ENCODE measurements around the gene EPS8.

The EPS8 gene

DNA sequence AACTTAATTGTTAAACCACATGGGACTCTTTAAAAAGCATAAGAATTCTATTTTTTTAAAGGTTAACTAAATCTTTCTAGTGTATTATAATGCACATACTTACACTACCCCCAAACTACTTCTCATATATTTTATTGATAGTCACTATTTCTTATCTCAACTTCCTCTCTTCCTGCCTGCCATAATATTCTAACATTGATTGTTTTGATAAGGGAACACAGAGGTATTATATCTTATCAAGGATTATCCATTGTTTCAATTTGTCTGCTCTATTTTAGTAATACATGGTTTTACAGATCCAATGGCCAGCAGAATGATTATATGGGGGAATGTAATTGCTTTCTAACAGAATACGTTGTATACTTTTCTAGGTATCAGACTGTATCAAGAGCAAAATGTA is 98.9 kb downstream of the EPS8 start:
- no peak for DNase-seq (ENCODE audit: low spot score)

DNA sequence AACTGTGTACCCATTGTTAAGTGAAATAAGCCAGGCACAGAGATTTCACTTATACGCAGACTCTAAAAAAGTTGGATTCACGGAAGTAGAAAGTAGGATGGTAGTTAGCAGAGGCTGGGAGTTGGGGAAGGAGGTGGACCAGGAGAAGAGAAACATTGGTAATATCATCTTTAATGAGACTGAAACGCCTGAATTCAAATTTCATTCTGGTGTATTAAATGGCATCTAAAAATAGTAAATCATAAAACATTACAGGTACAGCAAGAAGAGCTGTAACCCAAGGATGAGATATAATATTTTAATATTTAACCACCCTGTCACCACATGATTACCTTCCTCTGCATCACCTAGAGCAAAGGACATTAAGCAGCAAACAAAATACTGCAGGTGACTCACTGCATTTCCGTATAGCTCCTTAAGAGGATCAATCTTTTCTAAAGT is 99.4 kb downstream of the EPS8 start:
- no peak for DNase-seq (ENCODE audit: low spot score)

DNA sequence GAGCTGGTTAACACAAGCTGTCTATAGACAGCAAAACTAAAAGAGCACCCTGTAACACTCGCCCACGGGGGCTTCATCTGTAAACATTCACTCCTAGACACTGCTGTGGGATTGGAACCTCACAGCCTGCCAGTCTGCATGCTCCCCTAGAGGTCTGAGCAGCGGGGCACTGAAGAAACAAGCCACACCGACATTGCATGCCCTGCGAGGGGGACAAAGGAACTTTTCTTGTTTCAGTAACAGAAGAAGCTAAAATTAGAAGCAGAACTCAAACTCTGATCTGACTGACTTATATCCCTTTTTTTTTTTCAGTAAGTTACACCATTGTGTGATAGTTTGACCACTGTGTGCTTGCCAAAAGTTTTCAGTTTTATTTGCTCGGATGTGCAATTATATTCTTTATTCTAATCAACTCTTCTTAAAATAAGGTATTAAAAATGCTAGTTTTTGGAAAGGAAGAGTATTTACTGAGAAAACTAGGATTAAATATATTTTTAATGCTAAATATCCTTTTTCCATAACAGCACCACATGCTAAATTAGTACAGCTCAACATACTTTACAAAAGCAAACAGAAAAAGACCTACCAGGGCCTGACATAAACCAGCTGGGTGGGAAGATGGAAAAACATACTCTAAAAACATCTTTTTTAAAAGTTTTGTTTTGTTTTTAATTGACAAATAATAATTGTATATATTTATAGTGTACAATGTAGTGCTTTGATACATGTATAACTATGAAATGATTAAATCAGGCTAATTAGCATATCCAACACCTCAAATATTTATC is 100.2 kb downstream of the EPS8 start:
- DNase-seq (ENCODE audit: low spot score): no peak

DNA sequence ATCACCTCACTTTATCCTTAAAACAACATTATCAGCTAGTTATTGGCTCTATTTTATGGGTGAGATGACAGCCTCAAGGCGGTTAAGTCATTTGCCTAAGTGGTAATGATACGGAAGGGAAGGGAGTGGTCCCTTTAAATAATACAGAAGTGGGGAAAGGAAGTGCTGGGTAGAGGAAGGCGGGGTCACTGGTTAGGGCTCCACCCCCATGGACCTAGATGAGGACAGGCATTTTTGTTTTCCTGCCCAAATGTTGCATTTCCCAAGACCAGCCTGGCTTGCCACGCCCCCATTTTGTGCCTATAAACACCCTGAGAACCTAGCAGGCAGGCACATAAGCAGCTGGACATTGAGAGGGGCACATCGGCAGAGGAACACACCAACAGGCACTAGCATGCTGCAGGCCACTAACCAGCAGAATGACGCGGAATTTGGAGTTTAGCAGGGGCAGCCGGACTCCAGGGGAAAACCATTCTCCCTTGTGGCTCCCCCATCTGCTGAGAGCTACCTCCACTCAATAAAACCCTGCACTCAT is 100.9 kb downstream of the EPS8 start:
- DNase-seq (ENCODE audit: low spot score): no peak

DNA sequence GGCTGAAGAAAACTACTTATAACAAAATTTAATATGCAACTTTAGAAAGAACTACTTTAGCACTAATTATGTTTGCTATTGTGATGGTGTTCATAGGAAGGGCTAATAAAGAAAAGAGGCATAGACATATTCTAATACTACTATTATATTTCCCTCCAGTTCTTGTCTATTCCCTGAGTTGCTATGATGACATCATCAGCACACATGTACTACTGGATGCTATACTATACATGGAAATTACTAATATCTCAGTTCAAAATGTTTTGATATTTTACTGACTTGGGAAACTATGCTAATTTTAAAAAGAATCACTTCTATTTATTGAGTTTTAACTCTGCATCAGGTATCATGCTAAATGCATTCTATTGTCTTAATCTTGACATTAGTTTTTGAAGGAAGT is 101.6 kb downstream of the EPS8 start:
- DNase-seq (ENCODE audit: low spot score): no peak

DNA sequence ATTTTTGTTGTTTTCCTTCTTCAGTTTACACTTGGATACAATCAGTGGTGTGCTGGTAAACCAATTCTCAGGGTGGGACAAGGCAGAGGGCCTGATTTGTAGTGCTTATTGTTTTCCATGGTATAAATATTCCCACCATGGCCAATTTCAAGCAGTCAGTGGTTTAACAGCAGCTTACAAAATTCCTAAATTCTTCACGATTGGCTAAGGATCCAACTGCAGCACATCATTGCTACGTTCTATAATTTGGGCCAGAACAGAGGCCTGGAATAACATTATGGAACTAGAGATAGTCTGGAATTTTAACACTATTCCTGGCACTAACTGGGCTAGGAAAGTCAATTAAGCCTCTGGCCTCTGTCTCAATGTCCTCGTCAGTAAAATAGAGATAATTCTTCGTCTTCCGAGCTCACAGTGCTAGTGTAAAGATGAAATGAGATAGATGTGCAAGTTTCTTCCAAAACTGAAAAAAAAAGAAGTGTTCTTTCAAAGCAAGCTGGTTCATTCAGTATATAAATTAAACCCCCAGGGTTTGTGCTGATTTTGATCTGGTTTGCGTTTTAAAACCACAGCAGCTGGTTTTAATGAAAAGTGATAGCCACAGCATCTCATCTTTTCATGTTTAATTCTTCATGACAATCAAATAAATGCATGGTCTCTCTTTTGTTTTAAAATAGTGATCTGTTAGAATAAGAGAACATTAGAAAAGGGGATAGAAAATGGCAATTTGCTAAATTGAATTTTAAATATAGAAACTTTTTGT is 104.1 kb downstream of the EPS8 start:
- no peak for DNase-seq (ENCODE audit: low spot score)

DNA sequence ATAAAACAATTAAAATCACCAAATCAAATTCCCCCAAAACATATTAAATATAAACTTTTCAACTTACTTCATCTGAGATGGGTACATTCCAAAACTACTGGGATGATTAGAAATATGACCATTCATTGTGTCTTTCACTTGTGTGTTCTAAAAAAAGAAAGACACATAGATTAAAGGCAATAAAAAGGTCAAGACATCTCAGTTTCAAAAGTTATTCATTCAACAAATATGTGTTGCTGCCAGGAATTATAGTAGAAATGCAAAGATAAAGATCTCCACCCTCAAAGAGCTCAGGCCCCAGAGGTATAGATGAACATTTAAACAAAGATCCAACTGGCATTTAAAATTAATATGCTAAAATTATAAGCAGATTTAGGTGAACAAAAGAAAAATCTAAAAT is 106.4 kb downstream of the EPS8 start:
- no peak for DNase-seq (ENCODE audit: low spot score)

DNA sequence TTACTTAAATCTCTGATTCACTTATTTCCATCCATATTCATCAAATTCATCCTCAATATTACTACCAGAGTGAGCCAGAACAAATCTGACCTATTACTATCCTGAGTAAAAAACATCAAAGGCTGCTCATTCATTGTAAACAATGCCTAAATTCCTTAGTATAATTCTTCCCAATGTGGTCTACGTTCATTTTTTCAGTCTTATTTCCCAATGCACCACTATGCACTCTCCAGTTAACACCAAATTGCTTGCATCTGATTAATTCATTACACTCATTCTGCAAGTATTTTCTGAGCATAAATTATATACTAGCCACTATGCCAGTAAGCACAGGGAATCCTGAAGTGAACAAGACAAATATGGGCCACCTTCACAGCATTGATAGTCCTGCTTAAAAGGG is 110.0 kb downstream of the EPS8 start:
- no peak for DNase-seq (ENCODE audit: low spot score)

DNA sequence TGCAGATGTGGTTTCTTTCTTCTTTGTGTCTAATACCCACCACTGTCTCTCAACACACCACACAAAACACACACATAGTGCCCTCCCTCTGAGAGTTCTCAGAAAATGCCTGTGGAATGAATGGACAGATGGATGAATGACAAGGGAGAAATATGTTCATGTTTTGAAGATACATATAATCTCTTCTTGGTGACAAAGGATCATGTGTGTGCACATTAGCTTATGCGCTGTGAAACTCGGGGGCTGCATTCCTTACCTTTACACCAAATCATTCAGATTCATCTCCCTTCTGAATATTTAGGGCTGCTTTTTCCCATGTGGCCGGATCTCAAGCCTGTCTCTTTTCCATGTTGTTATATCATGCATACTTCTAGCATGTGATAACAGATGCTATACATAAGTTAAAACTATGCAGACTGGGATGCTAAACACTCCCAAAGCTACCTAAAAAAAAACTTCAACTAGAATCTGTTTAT is 111.4 kb downstream of the EPS8 start:
- DNase-seq (ENCODE audit: low spot score): no peak

DNA sequence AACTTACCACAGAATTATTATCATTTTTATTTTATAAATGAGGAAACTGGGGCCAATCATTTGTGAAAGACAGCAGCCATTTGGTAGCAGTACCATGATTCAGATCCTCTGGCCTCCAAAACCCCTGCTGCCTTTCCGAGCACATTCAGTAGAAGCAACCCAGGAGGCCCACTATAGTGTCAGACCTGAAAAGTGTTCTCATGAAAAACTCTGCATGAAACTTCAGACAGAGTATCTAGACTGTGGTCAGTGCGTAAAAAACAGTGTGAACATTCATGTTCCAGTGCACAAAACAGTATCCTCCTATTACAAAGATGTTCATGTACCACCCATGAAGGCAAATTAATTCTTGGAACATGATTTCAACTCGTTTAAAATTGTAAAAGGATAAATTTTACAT is 112.0 kb downstream of the EPS8 start:
- no peak for DNase-seq (ENCODE audit: low spot score)

DNA sequence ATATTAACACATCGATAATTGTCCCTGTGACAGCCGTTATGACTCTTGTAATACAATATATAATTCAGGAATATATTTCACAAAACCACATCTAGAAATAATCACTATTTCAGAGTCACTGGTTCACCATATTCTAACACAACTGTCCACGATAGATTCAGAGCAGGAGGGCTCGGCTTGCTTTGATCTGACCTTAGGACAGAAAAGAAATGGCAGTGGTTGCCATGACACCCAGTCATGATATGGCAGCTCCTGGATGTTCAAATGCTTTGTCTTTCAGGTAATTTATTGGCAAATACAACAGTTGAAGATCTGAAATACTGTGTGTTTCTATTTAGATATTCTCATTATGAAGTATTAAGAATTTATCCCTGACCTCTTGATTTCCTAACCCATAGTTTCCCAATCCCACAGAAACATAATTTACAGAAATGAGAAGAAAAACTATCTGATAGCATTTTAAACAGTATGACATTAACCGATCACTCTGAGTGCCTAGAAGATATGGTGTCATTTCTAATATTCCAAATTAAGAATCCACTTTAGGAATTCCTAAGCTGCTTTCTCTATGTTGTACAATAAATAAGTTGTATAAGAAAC is 116.4 kb downstream of the EPS8 start:
- DNase-seq (ENCODE audit: low spot score): no peak

DNA sequence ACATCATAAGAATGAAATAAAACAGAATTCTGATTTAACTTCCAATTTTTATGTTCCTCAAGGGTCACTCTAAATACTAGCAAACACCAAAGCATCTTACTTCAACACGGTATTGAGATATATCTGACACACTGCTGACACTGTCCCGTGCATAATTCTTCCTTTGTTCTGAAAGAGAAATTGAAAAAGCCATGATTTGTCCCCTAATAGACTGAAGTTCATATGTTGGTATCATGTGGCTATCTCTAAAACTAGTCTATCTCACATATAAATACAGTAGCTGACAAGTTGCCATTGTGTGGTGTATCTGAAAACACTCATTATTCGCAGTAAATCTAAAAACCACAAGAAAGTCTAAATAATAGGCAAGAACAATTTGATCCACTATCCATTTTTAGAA is 118.4 kb downstream of the EPS8 start:
- no peak for DNase-seq (ENCODE audit: low spot score)

DNA sequence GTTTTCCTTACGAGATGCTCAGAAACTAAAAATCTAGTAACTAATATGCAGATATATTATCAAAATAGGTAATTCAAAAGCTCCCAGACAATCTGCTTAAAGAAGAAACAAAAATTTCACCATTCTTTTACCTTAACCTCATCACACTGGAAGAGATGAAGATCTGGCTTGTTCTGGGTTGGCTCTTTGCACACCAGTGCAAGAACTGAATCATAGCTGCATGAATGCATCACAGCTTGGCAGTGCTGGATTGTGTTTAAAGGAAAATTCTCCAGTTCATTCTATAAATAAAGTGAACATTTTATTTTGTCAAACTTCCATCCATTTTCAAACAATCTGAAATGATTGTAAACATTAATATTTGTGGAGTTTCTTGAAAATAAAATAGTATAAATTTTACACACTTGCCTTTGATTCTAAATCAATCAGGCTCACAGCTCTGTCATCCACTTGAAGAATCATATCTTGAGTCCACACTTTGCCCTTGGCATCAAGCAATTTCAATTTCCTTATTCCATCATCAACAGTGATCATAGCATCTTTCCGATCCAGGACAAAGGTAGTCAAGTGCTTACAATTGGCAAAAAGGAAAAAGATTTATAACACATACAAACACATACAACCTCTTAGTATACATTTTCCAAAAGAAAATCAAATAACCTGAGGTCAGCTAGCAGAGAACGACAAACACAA is 119.8 kb downstream of the EPS8 start:
- DNase-seq (ENCODE audit: low spot score): no peak

DNA sequence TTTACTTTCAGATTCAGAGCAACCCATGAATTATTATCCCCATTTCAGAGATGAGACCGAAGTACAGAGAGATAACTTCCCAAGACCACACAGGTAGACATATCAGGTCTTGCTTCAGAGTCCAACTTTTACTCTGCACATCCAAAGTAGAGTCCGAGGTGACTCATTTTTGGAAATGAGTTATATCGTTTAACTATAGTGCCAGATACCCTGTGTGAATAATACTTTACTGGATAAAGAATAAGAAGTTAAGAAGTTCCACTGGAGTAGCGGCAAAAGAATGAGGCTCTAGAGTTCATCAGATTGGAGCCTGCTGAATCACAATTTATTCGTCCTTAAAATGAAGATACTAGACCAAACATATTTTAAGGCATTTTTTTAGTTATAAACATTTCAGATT is 124.7 kb downstream of the EPS8 start:
- no peak for DNase-seq (ENCODE audit: low spot score)

DNA sequence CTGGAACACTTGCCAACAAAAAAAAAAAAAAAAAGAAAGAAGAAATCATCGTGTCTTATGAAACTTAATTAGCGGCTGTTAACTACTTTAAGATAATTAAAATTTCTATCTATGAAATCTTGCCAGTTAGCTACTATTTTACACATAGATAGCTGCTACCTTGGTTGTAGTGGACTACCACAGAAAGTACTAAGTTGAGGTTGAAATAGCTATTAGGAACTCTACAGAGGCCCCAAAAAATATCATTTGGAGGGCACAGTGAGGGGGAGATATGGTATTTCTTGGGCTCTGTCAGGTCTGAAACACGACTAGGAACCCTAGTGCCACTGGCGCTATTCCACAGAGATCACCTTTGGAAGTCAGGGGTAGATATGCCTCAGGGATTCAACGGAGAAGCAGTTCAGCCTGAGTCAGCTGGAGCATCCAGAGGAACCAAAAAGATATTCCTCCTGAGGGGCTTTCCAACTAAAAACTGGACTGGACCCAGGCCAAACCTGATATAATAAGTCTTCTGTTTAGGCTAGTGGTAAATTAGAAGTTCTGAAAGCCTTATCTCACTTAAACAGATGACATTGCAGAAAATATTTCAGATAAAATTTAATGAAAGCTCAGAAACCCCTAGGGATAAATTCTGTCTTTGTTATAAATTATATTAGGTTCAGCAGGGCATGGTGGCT is 126.1 kb downstream of the EPS8 start:
- DNase-seq (ENCODE audit: low spot score): no peak

DNA sequence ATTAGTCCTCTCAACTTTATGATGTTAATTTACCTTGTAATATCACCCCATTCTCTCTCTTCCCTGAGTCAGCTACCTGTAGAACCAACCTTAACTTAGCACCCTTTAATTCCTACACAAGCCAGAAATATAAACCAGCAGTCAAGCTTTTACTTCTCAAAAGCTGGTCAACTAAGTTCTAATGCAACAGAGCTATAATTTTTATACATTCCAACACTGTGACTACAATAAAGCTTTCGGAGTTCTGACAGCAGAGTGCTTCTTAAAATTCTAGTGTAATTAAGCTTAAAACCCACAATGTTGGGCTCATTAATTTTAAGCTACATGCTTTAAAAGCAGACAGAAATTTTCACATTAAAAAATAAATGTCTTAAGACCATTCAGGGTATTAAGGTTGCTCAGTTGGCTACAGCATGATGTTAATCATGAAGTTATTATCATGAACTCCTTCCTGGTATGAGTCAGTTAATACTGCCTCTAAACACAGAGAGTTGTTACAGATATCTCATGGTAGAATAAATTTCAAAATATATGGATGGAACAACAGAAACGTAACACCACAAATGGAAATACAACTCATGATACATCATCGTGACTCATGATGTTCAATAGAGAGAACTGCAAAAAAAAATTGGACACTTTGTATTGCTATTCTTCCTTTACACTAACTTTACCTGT is 126.7 kb downstream of the EPS8 start:
- DNase-seq (ENCODE audit: low spot score): no peak

DNA sequence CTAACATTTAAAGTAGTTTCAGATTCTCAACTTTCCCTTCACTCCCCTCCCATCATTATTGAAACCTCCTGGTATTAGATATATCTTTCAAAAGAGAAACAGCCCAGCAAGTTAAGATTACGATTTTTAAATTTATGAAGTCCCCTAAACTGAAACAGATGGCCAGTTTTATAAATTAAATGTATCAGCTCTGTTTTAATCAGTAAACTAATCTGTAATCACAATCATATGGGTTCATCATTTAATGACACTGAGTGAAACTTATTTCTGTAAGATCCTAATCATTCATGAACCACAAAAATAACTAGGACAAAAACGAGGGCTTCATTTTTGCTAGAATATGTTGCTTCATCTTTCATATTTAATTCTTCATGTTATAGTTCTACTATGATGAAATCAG is 137.8 kb downstream of the EPS8 start:
- DNase-seq (ENCODE audit: low spot score): no peak

DNA sequence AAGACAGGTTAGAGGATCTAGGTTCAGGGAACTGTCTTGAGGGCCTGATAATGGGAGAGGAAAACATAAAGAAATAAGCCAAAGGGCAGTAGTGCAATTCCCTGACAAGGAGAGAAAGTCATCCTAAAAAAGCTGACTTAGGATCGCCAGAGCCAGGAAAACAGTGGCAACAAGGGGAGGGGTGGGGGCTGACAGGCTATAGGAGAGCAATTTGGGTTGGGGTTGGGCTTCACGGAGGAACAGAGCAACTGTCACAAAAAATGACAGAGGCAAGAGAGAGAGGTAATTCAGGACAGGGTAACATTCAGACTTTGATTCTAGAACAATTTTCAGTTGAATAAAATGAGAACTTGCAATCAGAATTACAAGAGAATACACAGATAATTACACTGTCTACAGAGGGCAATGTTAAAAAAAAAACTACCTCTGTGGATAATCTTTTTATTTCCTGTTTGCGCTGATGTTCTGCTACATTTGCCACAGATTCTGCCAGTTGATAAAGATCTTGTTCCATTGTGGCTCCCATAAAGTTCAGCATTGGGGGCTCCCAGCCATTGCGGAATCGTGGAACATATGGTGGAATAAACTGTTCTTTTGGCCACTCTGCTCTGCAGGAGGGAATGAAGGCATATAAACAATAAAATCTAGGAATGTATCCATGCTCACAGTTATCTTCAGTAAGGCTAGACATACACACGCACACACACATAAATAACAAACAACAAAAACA is 138.6 kb downstream of the EPS8 start:
- DNase-seq (ENCODE audit: low spot score): no peak

DNA sequence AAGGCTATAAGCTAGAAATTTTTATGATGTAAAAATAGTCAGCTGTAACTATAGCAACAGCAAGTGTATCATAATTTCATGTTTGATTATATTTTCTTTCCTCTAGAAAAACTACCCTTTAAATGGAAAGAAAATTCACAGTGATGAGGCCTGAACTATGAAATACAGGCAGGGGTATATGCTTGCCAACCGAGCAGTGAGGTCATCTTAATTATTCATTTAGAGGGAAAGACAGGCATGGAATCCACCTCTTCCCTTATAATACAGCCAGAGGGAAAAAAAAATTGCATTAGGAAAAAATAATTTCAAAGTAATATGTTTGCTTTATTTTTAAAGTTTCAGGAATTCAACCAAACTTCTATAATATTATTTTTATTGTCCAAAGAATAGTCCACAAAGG is 139.8 kb downstream of the EPS8 start:
- no peak for DNase-seq (ENCODE audit: low spot score)

DNA sequence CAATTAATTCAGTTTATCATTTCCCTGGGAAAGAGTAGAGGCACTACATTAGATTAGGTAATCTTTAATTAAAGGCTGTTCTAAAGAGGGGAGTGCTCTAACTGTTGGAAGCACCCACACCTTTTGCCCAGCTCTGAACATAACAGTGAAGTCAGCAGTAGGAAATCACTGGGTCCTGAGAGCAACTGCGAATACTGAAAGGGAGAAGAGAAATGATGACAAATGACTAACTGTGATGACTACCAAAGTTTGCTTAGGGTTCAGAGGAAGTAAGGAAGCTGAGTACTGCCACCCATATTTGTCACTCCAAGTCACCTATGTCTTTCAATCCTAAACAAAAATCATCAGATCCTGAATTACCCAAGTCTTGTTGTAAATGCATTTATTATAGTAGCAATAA is 140.6 kb downstream of the EPS8 start:
- no peak for DNase-seq (ENCODE audit: low spot score)

Data from NAMALWA (cell line).